SHP77 treated with DMSO at 0.1 percent for 48 hours (cell line): ENCODE measurements around the gene DDX10.
"Not testable (repeated sequence)": the region's sequence is repeated elsewhere in the genome, so short reads cannot be mapped to it uniquely, and the experiment has no call there.

Experiments
- DNase-seq: peaks from one replicate; lab custom pipeline; 2025; lab: John Stamatoyannopoulos, UW

DDX10 gene

GRCh38 chr11:108774037-108774730 lies 109.3 kb downstream of the DDX10 start:
- DNase-seq = no peak

- no peak for DNase-seq
Observed at GRCh38 chr11:108775324-108775723, 110.5 kb downstream of the DDX10 start.

GRCh38 chr11:108779147-108779546 lies 114.3 kb downstream of the DDX10 start:
- not testable (repeated sequence) for DNase-seq

- no peak for DNase-seq
Observed at GRCh38 chr11:108780119-108780518, 115.2 kb downstream of the DDX10 start.

- DNase-seq = no peak
Observed at GRCh38 chr11:108781946-108782345, 117.1 kb downstream of the DDX10 start.

- no peak for DNase-seq
Observed at GRCh38 chr11:108786281-108786990, 121.6 kb downstream of the DDX10 start.

- no peak for DNase-seq
Observed at GRCh38 chr11:108787105-108787504, 122.2 kb downstream of the DDX10 start.

- no peak for DNase-seq
Observed at GRCh38 chr11:108788565-108789199, 123.8 kb downstream of the DDX10 start.

- no peak for DNase-seq
Observed at GRCh38 chr11:108790501-108791299, 125.8 kb downstream of the DDX10 start.

- no peak for DNase-seq
Observed at GRCh38 chr11:108793138-108793537, 128.3 kb downstream of the DDX10 start.

GRCh38 chr11:108793611-108794010 lies 128.7 kb downstream of the DDX10 start:
- DNase-seq = no peak

GRCh38 chr11:108796551-108796950 lies 131.7 kb downstream of the DDX10 start:
- no peak for DNase-seq

GRCh38 chr11:108797578-108798100 lies 132.8 kb downstream of the DDX10 start:
- DNase-seq = no peak

GRCh38 chr11:108802492-108802891 lies 137.6 kb downstream of the DDX10 start:
- no peak for DNase-seq

GRCh38 chr11:108803776-108804175 lies 138.9 kb downstream of the DDX10 start:
- no peak for DNase-seq

GRCh38 chr11:108804511-108804910 lies 139.6 kb downstream of the DDX10 start:
- no peak for DNase-seq

GRCh38 chr11:108805030-108805429 lies 140.2 kb downstream of the DDX10 start:
- no peak for DNase-seq

- DNase-seq = no peak
Observed at GRCh38 chr11:108807262-108807661, 142.4 kb downstream of the DDX10 start.

GRCh38 chr11:108813086-108813485 lies 148.2 kb downstream of the DDX10 start:
- DNase-seq = no peak

- DNase-seq = no peak
Observed at GRCh38 chr11:108817976-108818375, 153.1 kb downstream of the DDX10 start.

GRCh38 chr11:108818971-108819370 lies 154.1 kb downstream of the DDX10 start:
- no peak for DNase-seq

GRCh38 chr11:108819957-108820356 lies 155.1 kb downstream of the DDX10 start:
- DNase-seq = no peak
